Bronchial epithelial cell (primary cell): Measurements from ENCODE around the gene JAKMIP1. TPM values are rescaled to one million over a fixed set of nuclear protein-coding genes. Genes with fewer than 3 reads are reported as not detected.

ENCODE experiments used
- DNase-seq: peaks from one replicate; pipeline ENCODE4 v3.0.0-alpha.2; 2010; ENCODE audit warnings: low read depth
- FAIRE-seq: peaks from 2 replicates; lab custom pipeline; 2011; peaks lifted over from hg19 to GRCh38; lab: Jason Lieb, UNC
- H3K27me3 ChIP-seq: 2 replicates; pipeline ENCODE4 v1.5.1; 2011; ENCODE audit warnings: low read length; ENCODE audit not compliant: control insufficient read depth, insufficient read depth
- H3K36me3 ChIP-seq: 2 replicates; pipeline ENCODE4 v1.5.1; 2011; ENCODE audit warnings: low read length; ENCODE audit not compliant: control insufficient read depth, insufficient read depth
- H3K4me3 ChIP-seq: 2 replicates; pipeline ENCODE4 v1.5.1; 2011; ENCODE audit warnings: mild to moderate bottlenecking, low read depth, low read length, control low read depth
- CTCF ChIP-seq: IDR thresholded peaks from 2 replicates; pipeline ENCODE4 v1.5.1; 2011; ENCODE audit warnings: mild to moderate bottlenecking, moderate library complexity, low read length, control low read depth, inconsistent platforms; ENCODE audit not compliant: insufficient read depth, severe bottlenecking
- total RNA-seq: library from RNA; depleted of rRNA; stranded (reverse); fragments of >200 nt; gene quantifications from 2 replicates; pipeline ENCODE4 v1.2.1, GENCODE V29; 2014

The JAKMIP1 gene
- total RNA-seq, 1 donor from 2014 or later = not detected

GRCh38 chr4:6044276-6044675, 156.1 kb downstream of the JAKMIP1 start:
- FAIRE-seq (no peak), DNase-seq (no peak)
- no peak for TF ChIP-seq CTCF
- no peak overlapping the region for H3K4me3 ChIP-seq
- no peaks in the 10 kb centered on the region for H3K36me3 ChIP-seq
- no peaks in the 10 kb centered on the region for H3K27me3 ChIP-seq

GRCh38 chr4:6043843-6044242, 156.5 kb downstream of the JAKMIP1 start:
- Histone ChIP-seq H3K36me3 (no peaks in the 10 kb centered on the region), H3K27me3 (no peaks in the 10 kb centered on the region), H3K4me3 (no peak overlapping the region)
- FAIRE-seq (no peak), DNase-seq (no peak)
- no peak for TF ChIP-seq CTCF

GRCh38 chr4:6043188-6043587, 157.2 kb downstream of the JAKMIP1 start:
- Histone ChIP-seq H3K36me3 (no peaks in the 10 kb centered on the region), H3K27me3 (no peaks in the 10 kb centered on the region), H3K4me3 (no peak overlapping the region)
- TF ChIP-seq CTCF = no peak
- FAIRE-seq (no peak), DNase-seq (no peak)

GRCh38 chr4:6042293-6043063, 157.9 kb downstream of the JAKMIP1 start:
- TF ChIP-seq CTCF = no peak
- no peaks in the 10 kb centered on the region for H3K27me3 ChIP-seq
- FAIRE-seq = no peak

GRCh38 chr4:6041800-6042199, 158.5 kb downstream of the JAKMIP1 start:
- TF ChIP-seq CTCF = no peak
- DNase-seq = no peak
- H3K27me3 ChIP-seq = no peaks in the 10 kb centered on the region
- no peaks in the 10 kb centered on the region for H3K36me3 ChIP-seq
- FAIRE-seq = no peak
- H3K4me3 ChIP-seq = no peak overlapping the region

More at GRCh38 chr4:6042293-6043063, 157.9 kb downstream of the JAKMIP1 start:
- no peak for DNase-seq
- Histone ChIP-seq H3K36me3 (no peaks in the 10 kb centered on the region), H3K4me3 (no peak overlapping the region)
